Measurements from ENCODE around the gene ENTPD6.

The ENTPD6 gene

GRCh38 chr20:25274891-25275812 lies 79.6 kb downstream of the ENTPD6 start:
- no peaks in the 10 kb centered on the region for H3K9me3 ChIP-seq (replicated peaks in 1 of 11)
- H4K20me1 ChIP-seq, result peaks cover 3 to 96% (median 58%) of the 10 kb centered on the region in 11 experiments; a peak in 19 of 22 replicates
- H3K4me1 ChIP-seq, result peaks cover 5 to 11% (median 8%) of the 10 kb centered on the region in 10 experiments; a peak in 17 of 20 replicates
- no peak overlapping the region for H3K4me3 ChIP-seq
- no peak for TF ChIP-seq Cebpa-rat (IDR thresholded peaks at IDR 0.05)
- H3K36me3 ChIP-seq, result peaks cover 88 to 100% (median 99%) of the 10 kb centered on the region in 11 experiments
- no peak overlapping the region for H3K27ac ChIP-seq
- no peak overlapping the region for H3K9ac ChIP-seq
- H3K27me3 ChIP-seq, result no peaks in the 10 kb centered on the region
- no peak overlapping the region for H3K4me2 ChIP-seq

DNA sequence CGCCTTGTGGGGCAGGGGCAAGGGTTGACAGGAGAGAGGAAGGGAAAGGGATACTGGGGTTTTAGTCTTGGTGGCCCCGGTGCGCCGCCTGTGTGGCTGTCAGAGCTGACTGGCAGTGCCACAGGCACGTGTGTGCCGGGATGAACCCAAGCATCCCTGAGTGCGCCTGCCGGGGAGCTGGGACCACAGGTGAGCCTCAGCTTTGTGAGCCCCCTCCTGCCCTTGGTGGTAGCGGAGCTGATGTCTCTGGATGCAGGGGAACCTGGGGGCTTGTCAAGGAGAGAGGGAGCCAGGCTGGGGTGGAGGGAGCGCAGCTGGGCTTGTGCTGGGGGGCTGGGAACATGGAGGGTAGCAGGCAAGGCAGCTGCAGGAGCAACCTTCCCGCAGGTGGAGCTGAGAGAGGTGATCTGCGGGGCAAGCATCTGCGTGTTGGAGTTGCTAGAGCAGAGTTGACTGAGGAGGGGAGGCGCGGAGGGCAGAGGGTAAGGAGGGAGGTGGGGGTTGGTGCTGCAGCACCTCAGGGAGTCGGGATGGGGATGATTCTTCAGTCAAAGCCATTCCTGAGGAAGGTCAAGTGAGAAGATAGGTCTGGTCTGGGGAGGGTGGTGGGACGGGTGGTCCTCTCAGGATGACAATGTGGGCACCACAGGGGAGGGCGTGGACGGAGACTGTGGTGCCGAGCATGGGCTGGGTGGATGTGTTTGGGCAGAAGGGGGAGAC lies 80.5 kb downstream of the ENTPD6 start:
- no peak overlapping the region for H3K4me3 ChIP-seq
- no peaks in the 10 kb centered on the region for H3K9me3 ChIP-seq (replicated peaks in 1 of 11)
- 0 out of 22 replicates have a peak, but pooled peaks cover 0 to under 1% (median 0%) of the 10 kb centered on the region in 11 experiments for H3K27me3 ChIP-seq
- TF ChIP-seq Cebpa-rat (IDR thresholded peaks at IDR 0.05), result no peak
- H3K4me1 ChIP-seq, result peaks cover 13 to 19% (median 16%) of the 10 kb centered on the region in 10 experiments
- H3K4me2 ChIP-seq, result no peak overlapping the region
- peaks cover 83 to 100% (median 99%) of the 10 kb centered on the region in 11 experiments for H3K36me3 ChIP-seq
- no peak overlapping the region for H3K9ac ChIP-seq
- H3K27ac ChIP-seq, result no peak overlapping the region
- H4K20me1 ChIP-seq, result peaks cover 3 to 100% (median 67%) of the 10 kb centered on the region in 11 experiments; a peak in 20 of 22 replicates

All from BLaER1 treated with 17β-estradiol and CSF1 and Interleukin-3, amounts not matched to agents 10 nM and 100 nM (cell line).